ENCODE data around the gene NMNAT2.

NMNAT2 gene

GRCh38 chr1:183239220-183239742 lies 178.9 kb downstream of the NMNAT2 start:
- TF ChIP-seq ISL1 (CRISPR knock-in tag; IDR thresholded peaks at IDR 0.05) (no peak), ZFP3 (CRISPR knock-in tag; IDR thresholded peaks at IDR 0.05) (no peak), ZNF565 (CRISPR knock-in tag; conservative IDR thresholded peaks at IDR 0.05; ENCODE audit: low read depth) (no peak), POU6F1 (CRISPR knock-in tag; IDR thresholded peaks at IDR 0.05; ENCODE audit: borderline replicate concordance, low read depth) (no peak), ZNF8 (CRISPR knock-in tag; IDR thresholded peaks at IDR 0.05) (no peak), PATZ1 (CRISPR knock-in tag; IDR thresholded peaks at IDR 0.05; ENCODE audit: borderline replicate concordance) (no peak), ZFP30 (CRISPR knock-in tag; IDR thresholded peaks at IDR 0.05) (no peak), TSHZ2 (CRISPR knock-in tag; IDR thresholded peaks at IDR 0.05) (no peak), ESRRG (CRISPR knock-in tag; IDR thresholded peaks at IDR 0.05) (no peak), CREB5 (CRISPR knock-in tag; IDR thresholded peaks at IDR 0.05; ENCODE audit: low read depth) (no peak), CSRNP3 (CRISPR knock-in tag; IDR thresholded peaks at IDR 0.05) (no peak), PPARA (CRISPR knock-in tag; IDR thresholded peaks at IDR 0.05; ENCODE audit: borderline replicate concordance) (no peak), BACH2 (CRISPR knock-in tag; IDR thresholded peaks at IDR 0.05; ENCODE audit: borderline replicate concordance) (no peak)
- no peak for ATAC-seq

- TF ChIP-seq POU6F1 (CRISPR knock-in tag; IDR thresholded peaks at IDR 0.05; ENCODE audit: borderline replicate concordance, low read depth): no peak
- TF ChIP-seq ARNTL (CRISPR knock-in tag; IDR thresholded peaks at IDR 0.05; ENCODE audit: borderline replicate concordance, low read depth): no peak
- no peak for TF ChIP-seq ESRRG (CRISPR knock-in tag; IDR thresholded peaks at IDR 0.05)
- no peak for TF ChIP-seq TOX (CRISPR knock-in tag; IDR thresholded peaks at IDR 0.05; ENCODE audit: borderline replicate concordance)
- no peak for TF ChIP-seq ZNF565 (CRISPR knock-in tag; conservative IDR thresholded peaks at IDR 0.05; ENCODE audit: low read depth)
- no peak for ATAC-seq
Observed at GRCh38 chr1:183238071-183238470, 180.1 kb downstream of the NMNAT2 start.

- TF ChIP-seq ZFP30 (CRISPR knock-in tag; IDR thresholded peaks at IDR 0.05) (no peak), TSHZ2 (CRISPR knock-in tag; IDR thresholded peaks at IDR 0.05) (no peak), ESRRG (CRISPR knock-in tag; IDR thresholded peaks at IDR 0.05) (no peak), ZNF70 (CRISPR knock-in tag; IDR thresholded peaks at IDR 0.05) (no peak), ZNF8 (CRISPR knock-in tag; IDR thresholded peaks at IDR 0.05) (no peak), OSR1 (CRISPR knock-in tag; IDR thresholded peaks at IDR 0.05) (no peak), BACH2 (CRISPR knock-in tag; IDR thresholded peaks at IDR 0.05; ENCODE audit: borderline replicate concordance) (no peak), ZNF565 (CRISPR knock-in tag; conservative IDR thresholded peaks at IDR 0.05; ENCODE audit: low read depth) (no peak), ISL1 (CRISPR knock-in tag; IDR thresholded peaks at IDR 0.05) (no peak), ZC3H10 (CRISPR knock-in tag; IDR thresholded peaks at IDR 0.05) (no peak), TOX (CRISPR knock-in tag; IDR thresholded peaks at IDR 0.05; ENCODE audit: borderline replicate concordance) (no peak), GLIS3 (CRISPR knock-in tag; IDR thresholded peaks at IDR 0.05) (no peak), TCF4 (CRISPR knock-in tag; IDR thresholded peaks at IDR 0.05; ENCODE audit: borderline replicate concordance) (no peak)
- ATAC-seq: no peak
Observed at GRCh38 chr1:183237046-183237445, 181.1 kb downstream of the NMNAT2 start.

Measured in SK-N-SH treated with all-trans-retinoic acid at 6 μM for 48 hours (cell line).